Spinal cord (tissue), 10 donors: ENCODE data around the gene SUN1. TPM values are rescaled to one million over a fixed set of nuclear protein-coding genes. Genes with fewer than 3 reads are reported as not detected.
A peak's percentile ranks its signal among the peaks of the same experiment; 100 is the strongest.
"Not testable (repeated sequence)": the region's sequence is repeated elsewhere in the genome, so short reads cannot be mapped to it uniquely, and the experiment has no call there.

Source experiments
- DNase-seq, 6 donors: peaks; one replicate each; pipeline versions ENCODE4 v3.0.0 to v3.0.0-alpha.2; 2013 to 2015; ENCODE audit warnings: low spot score in 6 of 6, low read depth in 4 of 6
- H3K27ac ChIP-seq: one replicate; pipeline ENCODE4 v1.5.1; 2013; ENCODE audit warnings: low read depth, low read length, control low read depth
- H3K27me3 ChIP-seq: one replicate; pipeline ENCODE4 v1.6.1; 2013; ENCODE audit warnings: low read length; ENCODE audit not compliant: control insufficient read depth, insufficient read depth
- H3K36me3 ChIP-seq: one replicate; pipeline ENCODE4 v1.6.1; 2013; ENCODE audit warnings: low read length; ENCODE audit not compliant: control insufficient read depth, insufficient read depth
- H3K4me1 ChIP-seq: one replicate; pipeline ENCODE4 v1.6.1; 2013; ENCODE audit warnings: low read length; ENCODE audit not compliant: control insufficient read depth, insufficient read depth
- H3K4me3 ChIP-seq: one replicate; pipeline ENCODE4 v1.5.1; 2013; ENCODE audit warnings: low read depth, low read length, control low read depth
- H3K9me3 ChIP-seq: one replicate; pipeline ENCODE4 v1.6.1; 2013; ENCODE audit warnings: low read length; ENCODE audit not compliant: control insufficient read depth, insufficient read depth
- WGBS: methylation state at CpG from one replicate; pipeline ENCODE4 v1.1.5; 2013; ENCODE audit warnings: missing lambda C conversion rate; ENCODE audit not compliant: insufficient coverage; 5-methylcytosine and 5-hydroxymethylcytosine counted together
- polyA plus RNA-seq, 2 donors: library from polyadenylated mRNA; unstranded; fragments of 120-200 nt; gene quantifications; one replicate each; pipeline ENCODE4 v1.2.1, GENCODE V29; 2013; ENCODE audit not compliant: insufficient read length in 2 of 2
- total RNA-seq, 2 donors: library from RNA; depleted of rRNA in 1 of 2; stranded (reverse); fragments of 120-200 nt in 1 of 2; fragments of >200 nt in 1 of 2; gene quantifications; one replicate each; pipeline versions ENCODE4 v1.2.3 to v1.2.4, GENCODE V29; 2013 to 2014
- donor health status: healthy.

SUN1 gene
- total and polyA plus RNA-seq, 4 donors = 114 to 185 (median 170) TPM

DNA sequence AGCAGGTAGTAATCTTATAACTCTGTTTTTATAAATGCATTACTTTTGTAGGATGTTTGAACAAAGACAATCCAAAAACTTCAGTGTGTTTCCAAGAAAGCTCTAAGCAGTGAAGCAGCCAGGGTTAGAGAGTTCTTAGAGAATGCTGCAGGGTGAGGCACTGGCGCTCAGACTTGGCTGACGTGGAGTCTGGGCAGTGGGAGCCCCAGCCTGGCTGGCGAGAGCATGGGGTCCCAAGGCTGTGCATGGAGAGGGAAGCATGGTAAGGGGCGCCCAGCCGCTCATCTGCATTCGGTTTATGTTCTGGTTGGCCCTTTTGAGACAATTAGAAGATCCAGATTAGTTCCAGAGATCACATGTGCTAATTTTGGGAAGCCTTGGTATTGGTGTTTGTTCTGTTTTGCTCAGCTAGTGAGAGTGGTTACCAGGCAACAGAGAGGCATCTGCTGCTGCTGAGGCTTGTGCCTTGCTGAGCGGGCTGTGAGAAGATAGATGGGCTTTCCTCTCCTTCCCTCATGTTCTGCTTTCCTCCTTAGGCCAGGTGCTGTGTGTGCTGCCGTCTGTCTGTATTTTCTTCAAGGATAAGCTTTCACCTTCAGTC, 10.3 kb downstream of the SUN1 start:
- H3K9me3 ChIP-seq = no peaks in the 10 kb centered on the region
- H3K27me3 ChIP-seq = no peaks in the 10 kb centered on the region
- WGBS = 15% methylated on average over 6 of the region's 8 CpGs
- peaks cover 63% of the 10 kb centered on the region for H3K36me3 ChIP-seq
- DNase-seq = peak; percentile 59 to 95 (median 70)
- H3K4me1 ChIP-seq = peaks cover 20% of the 10 kb centered on the region
- H3K4me3 ChIP-seq = no peak overlapping the region
- H3K27ac ChIP-seq = peak overlapping the region; percentile 70

- WGBS = 40% methylated on average over 9 of the region's 17 CpGs
- Histone ChIP-seq H3K27ac (no peak overlapping the region), H3K27me3 (no peaks in the 10 kb centered on the region), H3K4me1 (peaks cover 20% of the 10 kb centered on the region), H3K4me3 (no peak overlapping the region), H3K36me3 (peaks cover 69% of the 10 kb centered on the region), H3K9me3 (no peaks in the 10 kb centered on the region)
- DNase-seq = no peak
Measured at GRCh38 chr7:843230-843629, 11.0 kb downstream of the SUN1 start.

DNA sequence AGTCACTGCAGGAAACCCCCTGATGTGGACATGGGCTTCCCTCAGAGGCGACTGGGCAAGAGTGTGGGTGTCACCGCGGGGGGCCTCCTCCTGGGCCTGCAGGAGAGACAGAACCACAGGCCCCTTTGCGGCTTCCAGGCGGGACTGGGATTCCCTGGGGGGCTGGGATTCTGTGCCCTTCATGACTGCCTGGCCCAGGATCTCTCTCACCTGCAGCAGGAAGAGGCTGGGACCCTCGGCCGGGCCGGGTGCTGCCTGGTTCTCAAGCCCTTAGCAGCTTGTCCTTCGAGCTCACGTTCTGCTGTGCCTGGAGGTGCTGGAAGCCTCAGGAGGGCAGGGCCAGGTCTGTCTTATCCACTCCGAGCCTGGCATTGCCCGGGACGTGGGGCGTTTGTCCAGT, 11.8 kb downstream of the SUN1 start:
- WGBS = 93% methylated on average over 14 of the region's 14 CpGs
- Histone ChIP-seq H3K27me3 (no peaks in the 10 kb centered on the region), H3K4me1 (peaks cover 20% of the 10 kb centered on the region), H3K36me3 (peaks cover 70% of the 10 kb centered on the region), H3K9me3 (no peaks in the 10 kb centered on the region), H3K27ac (no peak overlapping the region), H3K4me3 (no peak overlapping the region)
- no peak for DNase-seq

DNA sequence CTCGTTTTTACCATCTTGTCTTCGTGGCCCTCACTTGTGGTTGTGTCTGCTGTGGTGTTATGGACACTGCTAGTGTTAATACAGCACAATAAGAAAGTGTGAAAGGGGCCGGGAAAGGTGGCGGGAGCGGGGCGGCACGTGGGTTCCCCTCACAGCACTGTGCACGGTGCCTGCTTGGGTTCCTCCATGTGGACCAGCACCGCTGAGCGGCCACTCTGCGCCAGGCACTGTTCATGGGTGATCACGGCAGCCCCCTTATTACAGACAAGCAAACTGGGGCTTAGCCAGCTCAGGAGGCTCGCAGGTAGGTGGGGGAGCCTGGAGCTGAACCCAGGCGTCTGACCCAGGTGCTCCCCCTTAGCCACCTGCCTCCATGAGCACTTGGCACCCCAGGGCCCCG, 12.2 kb downstream of the SUN1 start:
- Histone ChIP-seq H3K4me1 (peaks cover 20% of the 10 kb centered on the region), H3K36me3 (peaks cover 70% of the 10 kb centered on the region)

DNA sequence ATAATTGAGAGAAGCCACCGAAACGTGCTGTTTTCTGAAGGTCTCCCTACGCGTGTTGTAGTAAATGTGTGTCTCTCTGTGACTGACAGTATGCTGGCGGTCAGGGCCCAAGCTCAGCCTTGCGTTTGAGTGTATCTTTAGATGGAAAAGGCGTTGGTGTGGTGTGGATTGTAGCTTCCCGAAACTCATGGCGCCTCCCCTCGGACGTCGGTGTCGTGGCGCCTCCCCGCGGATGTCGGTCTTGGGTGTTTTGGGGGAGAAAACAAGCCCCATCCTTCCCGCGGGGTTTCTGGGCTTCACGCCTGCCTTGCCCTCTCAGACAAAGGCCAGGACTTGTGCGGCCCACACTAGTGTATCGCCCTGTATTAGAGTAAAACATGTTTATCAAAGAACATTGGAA, 12.8 kb downstream of the SUN1 start:
- Histone ChIP-seq H3K27me3 (no peaks in the 10 kb centered on the region), H3K36me3 (peaks cover 70% of the 10 kb centered on the region), H3K9me3 (no peaks in the 10 kb centered on the region), H3K4me3 (no peak overlapping the region), H3K4me1 (peaks cover 20% of the 10 kb centered on the region), H3K27ac (no peak overlapping the region)
- DNase-seq = no peak
- WGBS = 100% methylated on average over 5 of the region's 22 CpGs

More for the DNA sequence above, 12.2 kb downstream of the SUN1 start:
- Histone ChIP-seq H3K27ac (no peak overlapping the region), H3K4me3 (no peak overlapping the region), H3K27me3 (no peaks in the 10 kb centered on the region), H3K9me3 (no peaks in the 10 kb centered on the region)
- no peak for DNase-seq
- WGBS = 95% methylated on average over 11 of the region's 15 CpGs

DNA sequence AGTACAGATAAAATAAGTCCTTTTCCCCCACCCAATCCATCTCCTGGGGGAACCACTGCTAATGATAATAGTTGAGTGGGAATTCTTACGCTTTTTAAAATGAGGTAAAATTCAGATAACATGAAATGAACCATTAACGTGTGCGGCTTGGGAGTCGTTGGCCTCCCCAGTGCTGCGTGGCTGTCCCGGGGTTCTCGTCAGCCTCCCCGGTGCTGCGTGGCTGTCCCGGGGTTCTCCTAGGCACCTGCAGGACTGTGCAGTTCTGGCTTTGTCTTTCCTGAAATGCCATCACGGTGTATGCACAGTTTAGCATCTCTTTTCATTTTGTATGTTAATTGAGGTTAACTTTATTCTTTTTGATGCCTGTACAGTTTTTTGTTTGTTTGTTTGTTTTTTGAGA, 13.5 kb downstream of the SUN1 start:
- Histone ChIP-seq H3K27ac (no peak overlapping the region), H3K27me3 (no peaks in the 10 kb centered on the region)

GRCh38 chr7:846958-847650, 14.8 kb downstream of the SUN1 start:
- not testable (repeated sequence) for H3K4me3 ChIP-seq, H3K27me3 ChIP-seq, DNase-seq, H3K27ac ChIP-seq, H3K9me3 ChIP-seq
- Histone ChIP-seq H3K36me3 (peaks cover 69% of the 10 kb centered on the region), H3K4me1 (peaks cover 15% of the 10 kb centered on the region)
- whole genome bisulfite sequencing = 95% methylated on average over 28 of the region's 37 CpGs

More for the DNA sequence above, 13.5 kb downstream of the SUN1 start:
- WGBS = 94% methylated on average over 10 of the region's 11 CpGs
- DNase-seq = no peak
- Histone ChIP-seq H3K9me3 (no peaks in the 10 kb centered on the region), H3K36me3 (peaks cover 66% of the 10 kb centered on the region), H3K4me1 (peaks cover 20% of the 10 kb centered on the region), H3K4me3 (no peak overlapping the region)

DNA sequence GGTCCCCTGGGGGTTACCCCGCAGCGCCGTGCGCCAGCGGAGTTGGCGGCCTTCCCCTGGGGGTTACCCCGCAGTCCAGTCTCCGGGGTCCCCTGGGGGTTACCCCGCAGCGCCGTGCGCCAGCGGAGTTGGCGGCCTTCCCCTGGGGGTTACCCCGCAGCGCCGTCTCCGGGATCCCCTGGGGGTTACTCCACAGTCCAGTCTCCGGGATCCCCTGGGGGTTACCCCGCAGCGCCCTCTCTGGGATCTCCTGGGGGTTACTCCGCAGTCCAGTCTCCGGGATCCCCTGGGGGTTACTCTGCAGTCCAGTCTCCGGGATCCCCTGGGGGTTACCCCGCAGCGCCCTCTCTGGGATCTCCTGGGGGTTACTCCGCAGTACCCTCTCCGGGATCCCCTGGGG, 15.5 kb downstream of the SUN1 start:
- not testable (repeated sequence) for H3K9me3 ChIP-seq, DNase-seq, H3K27me3 ChIP-seq, H3K27ac ChIP-seq, H3K4me1 ChIP-seq, H3K4me3 ChIP-seq
- 98% methylated on average over 20 of the region's 28 CpGs for WGBS
- peaks cover 71% of the 10 kb centered on the region for H3K36me3 ChIP-seq

- H3K27me3 ChIP-seq = no peaks in the 10 kb centered on the region
- 97% methylated on average over 14 of the region's 14 CpGs for WGBS
- H3K9me3 ChIP-seq = no peaks in the 10 kb centered on the region
- H3K4me3 ChIP-seq = no peak overlapping the region
- peaks cover under 1% of the 10 kb centered on the region for H3K4me1 ChIP-seq
- DNase-seq = no peak
- H3K36me3 ChIP-seq = peaks cover 75% of the 10 kb centered on the region
- H3K27ac ChIP-seq = no peak overlapping the region
Measured at GRCh38 chr7:849145-849544, 16.9 kb downstream of the SUN1 start.

- Histone ChIP-seq H3K36me3 (peaks cover 75% of the 10 kb centered on the region), H3K4me3 (no peak overlapping the region), H3K9me3 (no peaks in the 10 kb centered on the region), H3K4me1 (no peaks in the 10 kb centered on the region), H3K27ac (no peak overlapping the region), H3K27me3 (no peaks in the 10 kb centered on the region)
- no peak for DNase-seq
- 96% methylated on average over 10 of the region's 19 CpGs for WGBS
Measured at GRCh38 chr7:849781-850180, 17.5 kb downstream of the SUN1 start.
